Neuronal stem cell (in vitro differentiated cells): ENCODE measurements around the gene FEM1B.

Source experiments
- DNase-seq: peaks from one replicate; pipeline ENCODE4 v3.0.0-alpha.2; 2013; ENCODE audit warnings: low spot score
- H2AFZ ChIP-seq: one replicate; pipeline ENCODE4 v1.6.1; 2013; ENCODE audit warnings: mild to moderate bottlenecking, low read length, inconsistent platforms
- H2AK5ac ChIP-seq: 2 replicates; pipeline ENCODE4 v1.6.1; 2013; ENCODE audit warnings: low read depth, mild to moderate bottlenecking, inconsistent platforms, low read length, moderate library complexity, mixed read lengths
- H2BK120ac ChIP-seq: 2 replicates; pipeline ENCODE4 v1.6.1; 2013; ENCODE audit warnings: low read depth, mild to moderate bottlenecking, inconsistent platforms, low read length, moderate library complexity, mixed read lengths
- H2BK12ac ChIP-seq: one replicate; pipeline ENCODE4 v1.6.1; 2013; ENCODE audit warnings: low read length, inconsistent platforms
- H2BK15ac ChIP-seq: 2 replicates; pipeline ENCODE4 v1.6.1; 2013; ENCODE audit warnings: mild to moderate bottlenecking, low read length, inconsistent platforms, mixed read lengths
- H2BK5ac ChIP-seq: one replicate; pipeline ENCODE4 v1.6.1; 2013; ENCODE audit warnings: inconsistent platforms, mild to moderate bottlenecking, low read length, moderate library complexity
- H3K14ac ChIP-seq: one replicate; pipeline ENCODE4 v1.6.1; 2013; ENCODE audit warnings: low read length, inconsistent platforms
- H3K18ac ChIP-seq: 2 replicates; pipeline ENCODE4 v1.6.1; 2013; ENCODE audit warnings: low read length, inconsistent platforms
- H3K23ac ChIP-seq: 2 replicates; pipeline ENCODE4 v1.6.1; 2013; ENCODE audit warnings: low read depth, mild to moderate bottlenecking, mixed read lengths, low read length, inconsistent platforms; ENCODE audit not compliant: poor library complexity
- H3K27ac ChIP-seq: replicated peaks from 3 replicates; pipeline ENCODE4 v1.5.1; 2013; ENCODE audit warnings: low read length, inconsistent platforms
- H3K27me3 ChIP-seq, 3 experiments: 2 replicates each; pipeline ENCODE4 v1.6.1; 2013; ENCODE audit warnings: low read length in 3 of 3, mild to moderate bottlenecking in 2 of 3, inconsistent platforms in 1 of 3, low read depth in 1 of 3, mixed read lengths in 1 of 3, moderate library complexity in 1 of 3; ENCODE audit not compliant: control insufficient read depth in 3 of 3, insufficient read depth in 3 of 3
- H3K36me3 ChIP-seq, 2 donors: replicated peaks in 1 of 2; 2 replicates each; pipeline ENCODE4 v1.6.1; 2013; ENCODE audit warnings: low read length in 2 of 2; ENCODE audit not compliant: control insufficient read depth in 2 of 2, insufficient read depth in 2 of 2
- H3K4ac ChIP-seq: 2 replicates; pipeline ENCODE4 v1.6.1; 2013; ENCODE audit warnings: inconsistent platforms, mild to moderate bottlenecking, low read length, moderate library complexity
- H3K4me1 ChIP-seq, 2 donors: 1 replicate in 1 of 2; 2 replicates in 1 of 2; pipeline ENCODE4 v1.6.1; 2013; ENCODE audit warnings: low read length in 2 of 2, low read depth in 1 of 2; ENCODE audit not compliant: control insufficient read depth in 2 of 2, insufficient read depth in 1 of 2
- H3K4me2 ChIP-seq: one replicate; pipeline ENCODE4 v1.6.1; 2013; ENCODE audit warnings: mild to moderate bottlenecking, low read length, inconsistent platforms; ENCODE audit not compliant: insufficient read depth, poor library complexity, severe bottlenecking
- H3K4me3 ChIP-seq, 2 donors: 2 replicates each; pipeline ENCODE4 v1.5.1; 2013; ENCODE audit warnings: low read length in 2 of 2, mild to moderate bottlenecking in 2 of 2, inconsistent platforms in 1 of 2, moderate library complexity in 1 of 2
- H3K79me1 ChIP-seq: one replicate; pipeline ENCODE4 v1.6.1; 2013; ENCODE audit warnings: low read depth, mild to moderate bottlenecking, inconsistent platforms, low read length, moderate library complexity
- H3K9ac ChIP-seq: one replicate; pipeline ENCODE4 v1.6.1; 2013; ENCODE audit warnings: mild to moderate bottlenecking, low read depth, low read length, inconsistent platforms; ENCODE audit not compliant: poor library complexity
- H3K9me3 ChIP-seq, 2 donors: replicated peaks in 1 of 2; 2 replicates each; pipeline versions ENCODE3 to v1.6.1; 2013; ENCODE audit warnings: low read length in 2 of 2, mild to moderate bottlenecking in 2 of 2, inconsistent platforms in 1 of 2, low read depth in 1 of 2, mixed read lengths in 1 of 2, moderate library complexity in 1 of 2; ENCODE audit not compliant: control insufficient read depth in 2 of 2, insufficient read depth in 1 of 2
- H4K8ac ChIP-seq: one replicate; pipeline ENCODE4 v1.6.1; 2013; ENCODE audit warnings: low read depth, mild to moderate bottlenecking, inconsistent platforms, low read length, moderate library complexity
- H4K91ac ChIP-seq: one replicate; pipeline ENCODE4 v1.6.1; 2013; ENCODE audit warnings: low read length, low read depth, mild to moderate bottlenecking, inconsistent platforms; ENCODE audit not compliant: poor library complexity
- WGBS, 2 donors: extraction: QIAGEN DNeasy Blood & Tissue Kit; methylation state at CpG; one replicate each; pipeline ENCODE4 v1.1.7; 2013; ENCODE audit warnings: missing lambda C conversion rate in 2 of 2, mixed read lengths in 1 of 2; ENCODE audit not compliant: insufficient read length in 2 of 2, insufficient replicate concordance in 1 of 2; ENCODE audit errors: extremely low coverage in 2 of 2; 5-methylcytosine and 5-hydroxymethylcytosine counted together

FEM1B gene

GRCh38 chr15:68304589-68305337 lies 27.2 kb downstream of the FEM1B start:
- H3K27ac ChIP-seq = no peak overlapping the region
- WGBS, 2 donors = no CpG with 5 or more reads among the region's 15 CpGs
- H4K91ac ChIP-seq = no peak overlapping the region
- H3K79me1 ChIP-seq = no peaks in the 10 kb centered on the region
- peaks cover 7 to 15% of the 10 kb centered on the region in 2 donors for H3K4me1 ChIP-seq
- no peak overlapping the region for H2BK5ac ChIP-seq
- peak overlapping the region; percentile 53 for H3K18ac ChIP-seq
- H3K4ac ChIP-seq = no peak overlapping the region
- H3K36me3 ChIP-seq = no peaks in the 10 kb centered on the region
- H4K8ac ChIP-seq = no peak overlapping the region
- H2AFZ ChIP-seq = peak overlapping the region; percentile 81
- H3K9ac ChIP-seq = peak overlapping the region; percentile 60
- H3K23ac ChIP-seq = no peak overlapping the region
- no peaks in the 10 kb centered on the region for H3K9me3 ChIP-seq
- H3K14ac ChIP-seq = no peak overlapping the region
- no peak overlapping the region for H2BK12ac ChIP-seq
- H2AK5ac ChIP-seq = no peak overlapping the region
- no peak overlapping the region for H2BK120ac ChIP-seq
- no peak for DNase-seq
- H2BK15ac ChIP-seq = no peak overlapping the region
- H3K4me2 ChIP-seq = no peak overlapping the region
- H3K27me3 ChIP-seq = no peaks in the 10 kb centered on the region
- no peak overlapping the region for H3K4me3 ChIP-seq

- H3K79me1 ChIP-seq = no peaks in the 10 kb centered on the region
- no peak overlapping the region for H2BK5ac ChIP-seq
- H3K4me3 ChIP-seq = no peak overlapping the region
- H3K18ac ChIP-seq = peak overlapping the region; percentile 1
- no peaks in the 10 kb centered on the region for H3K27me3 ChIP-seq
- H2BK15ac ChIP-seq = no peak overlapping the region
- WGBS, 2 donors = no CpG with 5 or more reads among the region's 6 CpGs
- H2BK120ac ChIP-seq = no peak overlapping the region
- H4K8ac ChIP-seq = no peak overlapping the region
- H3K4me2 ChIP-seq = no peak overlapping the region
- no peak for DNase-seq
- H3K9me3 ChIP-seq = no peaks in the 10 kb centered on the region
- H2BK12ac ChIP-seq = peak overlapping the region; percentile 24
- H3K27ac ChIP-seq = no peak overlapping the region
- no peak overlapping the region for H4K91ac ChIP-seq
- H3K36me3 ChIP-seq = no peaks in the 10 kb centered on the region
- peak overlapping the region; percentile 36 for H2AK5ac ChIP-seq
- no peak overlapping the region for H3K4ac ChIP-seq
- H3K4me1 ChIP-seq = peaks cover 7 to 15% of the 10 kb centered on the region in 2 donors
- no peak overlapping the region for H3K9ac ChIP-seq
- H2AFZ ChIP-seq = no peak overlapping the region
- H3K23ac ChIP-seq = no peak overlapping the region
- no peak overlapping the region for H3K14ac ChIP-seq
Observed at GRCh38 chr15:68305420-68305871, 27.9 kb downstream of the FEM1B start.

GRCh38 chr15:68307131-68307928 lies 29.8 kb downstream of the FEM1B start:
- Histone ChIP-seq H3K9ac (no peak overlapping the region), H2AK5ac (no peak overlapping the region), H3K23ac (no peak overlapping the region), H3K4me2 (no peak overlapping the region), H3K4me3 (no peak overlapping the region), H3K27me3 (peaks cover 0 to 12% (median 0%) of the 10 kb centered on the region in 3 experiments), H2BK5ac (peak overlapping the region; percentile 12), H2AFZ (peak overlapping the region; percentile 78), H2BK12ac (no peak overlapping the region), H3K18ac (peak overlapping the region; percentile 57), H4K8ac (no peak overlapping the region), H4K91ac (no peak overlapping the region), H3K79me1 (no peaks in the 10 kb centered on the region), H3K4ac (no peak overlapping the region), H2BK120ac (no peak overlapping the region), H2BK15ac (peak overlapping the region; percentile 25), H3K14ac (peak overlapping the region; percentile 32), H3K36me3 (no peaks in the 10 kb centered on the region), H3K4me1 (peaks cover 7 to 15% of the 10 kb centered on the region in 2 donors), H3K9me3 (no peaks in the 10 kb centered on the region), H3K27ac (no peak overlapping the region)
- no CpG with 5 or more reads among the region's 14 CpGs for WGBS, 2 donors
- DNase-seq = no peak

DNA sequence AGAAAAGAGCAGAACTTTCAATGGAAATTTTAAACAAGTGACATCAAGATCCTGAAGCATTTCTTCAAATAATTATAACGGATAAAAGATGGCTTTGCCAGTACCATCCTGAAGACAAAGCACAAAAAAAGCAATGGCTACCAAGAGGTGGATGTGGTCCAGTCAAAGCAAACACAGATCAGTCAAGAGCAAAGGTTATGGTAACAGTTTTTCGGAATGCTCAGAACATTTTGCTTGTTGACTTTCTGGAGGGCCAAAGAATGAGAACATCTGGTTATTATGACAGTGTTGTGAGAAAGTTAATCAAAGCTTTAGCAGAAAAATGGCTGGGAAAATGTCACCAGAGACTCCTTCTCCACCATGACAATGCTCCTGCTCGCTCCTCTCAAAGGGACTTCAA lies 31.5 kb downstream of the FEM1B start:
- Histone ChIP-seq H3K27ac (no peak overlapping the region), H3K79me1 (no peaks in the 10 kb centered on the region), H2BK5ac (no peak overlapping the region), H3K27me3 (peaks cover 0 to 26% (median 0%) of the 10 kb centered on the region in 3 experiments), H2BK15ac (no peak overlapping the region), H3K4ac (no peak overlapping the region), H2BK12ac (no peak overlapping the region), H3K9ac (no peak overlapping the region), H3K9me3 (no peaks in the 10 kb centered on the region), H3K23ac (no peak overlapping the region), H3K36me3 (no peaks in the 10 kb centered on the region), H4K8ac (no peak overlapping the region), H2BK120ac (no peak overlapping the region), H4K91ac (no peak overlapping the region), H3K14ac (no peak overlapping the region), H3K4me1 (peaks cover 7 to 13% of the 10 kb centered on the region in 2 donors), H3K4me2 (no peak overlapping the region), H3K4me3 (no peak overlapping the region), H3K18ac (no peak overlapping the region), H2AFZ (no peak overlapping the region), H2AK5ac (no peak overlapping the region)
- WGBS, 2 donors = no CpG with 5 or more reads among the region's 3 CpGs
- DNase-seq = no peak
